Fibroblast of lung (primary cell): ENCODE measurements around the gene SPCS3. TPM values are rescaled to one million over a fixed set of nuclear protein-coding genes. Genes with fewer than 3 reads are reported as not detected.

Source experiments
- DNase-seq, 2 donors: peaks; one replicate each; pipeline versions ENCODE4 v3.0.0 to v3.0.0-alpha.2; 2010; ENCODE audit warnings: low read depth in 2 of 2
- H2AFZ ChIP-seq: 2 replicates; pipeline ENCODE4 v1.5.1; 2012; ENCODE audit warnings: low read length, control low read depth, inconsistent platforms
- H3K27ac ChIP-seq: 2 replicates; pipeline ENCODE4 v1.5.1; 2011; ENCODE audit warnings: low read length, control low read depth; ENCODE audit not compliant: insufficient read depth
- H3K27me3 ChIP-seq: 2 replicates; pipeline ENCODE4 v1.5.1; 2011; ENCODE audit warnings: mild to moderate bottlenecking, low read length; ENCODE audit not compliant: control insufficient read depth, insufficient read depth
- H3K36me3 ChIP-seq: 2 replicates; pipeline ENCODE4 v1.5.1; 2011; ENCODE audit warnings: low read length; ENCODE audit not compliant: control insufficient read depth, insufficient read depth
- H3K4me1 ChIP-seq: 2 replicates; pipeline ENCODE4 v1.5.1; 2011; ENCODE audit warnings: low read length; ENCODE audit not compliant: control insufficient read depth, insufficient read depth; ENCODE audit errors: extremely low read depth
- H3K4me2 ChIP-seq: 2 replicates; pipeline ENCODE4 v1.5.1; 2011; ENCODE audit warnings: low read length, control low read depth; ENCODE audit not compliant: insufficient read depth; ENCODE audit errors: extremely low read depth
- H3K4me3 ChIP-seq, 4 experiments: fragments of 200-600 bp in 1 of 4; sonication (generic) in 1 of 4; replicated peaks in 1 of 4; 2 replicates each; pipeline ENCODE4 v1.5.1; 2011 to 2016; ENCODE audit warnings: low read length in 4 of 4, low read depth in 3 of 4, mild to moderate bottlenecking in 3 of 4, control low read depth in 2 of 4, inconsistent platforms in 1 of 4, mixed read lengths in 1 of 4; ENCODE audit not compliant: insufficient read depth in 1 of 4; ENCODE audit errors: control extremely low read depth in 1 of 4
- H3K79me2 ChIP-seq: 2 replicates; pipeline ENCODE4 v1.5.1; 2012; ENCODE audit warnings: mild to moderate bottlenecking, low read length, inconsistent platforms; ENCODE audit not compliant: control insufficient read depth, insufficient read depth
- H3K9ac ChIP-seq: 2 replicates; pipeline ENCODE4 v1.5.1; 2011; ENCODE audit warnings: mild to moderate bottlenecking, low read length, control low read depth; ENCODE audit not compliant: insufficient read depth
- H3K9me3 ChIP-seq: 2 replicates; pipeline ENCODE4 v1.5.1; 2012; ENCODE audit warnings: low read depth, low read length; ENCODE audit not compliant: control insufficient read depth, insufficient read depth
- H4K20me1 ChIP-seq: 2 replicates; pipeline ENCODE4 v1.5.1; 2011; ENCODE audit warnings: low read length; ENCODE audit not compliant: control insufficient read depth, insufficient read depth; ENCODE audit errors: extremely low read depth
- CTCF ChIP-seq, 2 donors: IDR thresholded peaks in 1 of 2; conservative IDR thresholded peaks in 1 of 2; 1 replicate in 1 of 2; 2 replicates in 1 of 2; pipeline ENCODE4 v1.5.1; 2011 to 2012; ENCODE audit warnings: low read length in 2 of 2, control low read depth in 1 of 2, inconsistent platforms in 1 of 2, low read depth in 1 of 2, mild to moderate bottlenecking in 1 of 2
- EZH2 ChIP-seq: IDR thresholded peaks from 2 replicates; pipeline ENCODE4 v1.5.1; 2012; ENCODE audit warnings: low read length, control low read depth, mild to moderate bottlenecking; ENCODE audit errors: missing control alignments
- polyA minus RNA-seq: library from RNA; depleted of rRNA, polyadenylated mRNA; stranded (reverse); fragments of >200 nt; gene quantifications from 2 replicates; pipeline ENCODE4 v1.2.3, GENCODE V29; 2011; ENCODE audit warnings: low replicate concordance
- polyA plus RNA-seq, 2 donors: library from polyadenylated mRNA; depleted of rRNA in 1 of 2; stranded (reverse) in 1 of 2; unstranded in 1 of 2; fragments of >200 nt; gene quantifications; 2 replicates each; pipeline ENCODE4 v1.2.1, GENCODE V29; 2011 to 2012; ENCODE audit warnings: missing spikeins in 1 of 2
- total RNA-seq: library from RNA; depleted of rRNA; stranded (reverse); fragments of >200 nt; gene quantifications from 2 replicates; pipeline ENCODE4 v1.2.1, GENCODE V29; 2014

Gene SPCS3
- total RNA-seq (53.4 and 72.3 TPM in 2 replicates), polyA plus RNA-seq (68.2 and 84.3 TPM in 2 replicates), polyA minus RNA-seq (6.6 and 9.1 TPM in 2 replicates)
- 78.8 and 93.3 TPM in 2 replicates for polyA plus RNA-seq (2012)

- Histone ChIP-seq H2AFZ (peak within 1 kb of the TSS; percentile 96), H3K4me2 (peak within 1 kb of the TSS; percentile 99), H3K4me3 (peak within 1 kb of the TSS; percentile 83 to 98 (median 95)), H3K79me2 (peaks cover 47% of the 10 kb centered on the region), H3K36me3 (no peaks in the 10 kb centered on the region), H3K27ac (peak within 1 kb of the TSS; percentile 95), H3K27me3 (no peaks in the 10 kb centered on the region), H3K4me1 (peaks cover 6% of the 10 kb centered on the region), H3K9me3 (no peaks in the 10 kb centered on the region), H4K20me1 (no peaks in the 10 kb centered on the region), H3K9ac (peak within 1 kb of the TSS; percentile 94)
- peak; percentile 93 for DNase-seq
- TF ChIP-seq CTCF (conservative IDR thresholded peaks at IDR 0.05 in 1 of 2, IDR thresholded peaks at IDR 0.05 in 1 of 2; ENCODE audit: low read depth in 1 of 2, low read length in 2 of 2): no peak
- no peak for TF ChIP-seq EZH2
Observed at GRCh38 chr4:176319704-176320339, at the start of gene SPCS3. Gene SPCS3, plus strand, starts transcription at chr4:176319966. Its CDS starts 111 bp downstream, at chr4:176320077.

GRCh38 chr4:176270669-176271068 lies 49.1 kb upstream of the SPCS3 start:
- peak; percentile 96 to 100 for DNase-seq
- Histone ChIP-seq H3K9ac (no peak overlapping the region), H3K27me3 (no peaks in the 10 kb centered on the region), H3K4me1 (peaks cover 7% of the 10 kb centered on the region), H3K36me3 (no peaks in the 10 kb centered on the region), H3K4me2 (peak overlapping the region; percentile 49), H3K9me3 (no peaks in the 10 kb centered on the region), H3K4me3 (peak overlapping the region in 2 of 4 experiments; percentile 19 to 25), H3K27ac (peak overlapping the region; percentile 81), H4K20me1 (no peaks in the 10 kb centered on the region), H3K79me2 (no peaks in the 10 kb centered on the region), H2AFZ (no peak overlapping the region)
- no peak for TF ChIP-seq CTCF (conservative IDR thresholded peaks at IDR 0.05 in 1 of 2, IDR thresholded peaks at IDR 0.05 in 1 of 2; ENCODE audit: low read depth in 1 of 2, low read length in 2 of 2)
- no peak for TF ChIP-seq EZH2

GRCh38 chr4:176271749-176272148 lies 48.0 kb upstream of the SPCS3 start:
- H3K9ac ChIP-seq: no peak overlapping the region
- no peak overlapping the region for H2AFZ ChIP-seq
- peaks cover 7% of the 10 kb centered on the region for H3K4me1 ChIP-seq
- H3K27ac ChIP-seq: peak overlapping the region; percentile 52
- H3K4me3 ChIP-seq: no peak overlapping the region
- no peaks in the 10 kb centered on the region for H3K9me3 ChIP-seq
- no peaks in the 10 kb centered on the region for H3K27me3 ChIP-seq
- TF ChIP-seq EZH2 (no peak), CTCF (conservative IDR thresholded peaks at IDR 0.05 in 1 of 2, IDR thresholded peaks at IDR 0.05 in 1 of 2; ENCODE audit: low read depth in 1 of 2, low read length in 2 of 2) (no peak)
- H3K36me3 ChIP-seq: no peaks in the 10 kb centered on the region
- H4K20me1 ChIP-seq: no peaks in the 10 kb centered on the region
- no peak overlapping the region for H3K4me2 ChIP-seq
- DNase-seq: peak; percentile 51 to 61
- H3K79me2 ChIP-seq: no peaks in the 10 kb centered on the region
